Breast epithelium (tissue), 4 donors: ENCODE measurements around the gene CLEC17A. TPM values are rescaled to one million over a fixed set of nuclear protein-coding genes. Genes with fewer than 3 reads are reported as not detected.

Experiments
- DNase-seq, 2 donors: peaks; one replicate each; pipeline ENCODE4 v3.0.0-alpha.2; 2019; ENCODE audit warnings: low spot score in 2 of 2
- H3K27ac ChIP-seq, 2 donors: fragments of 200-600 bp; sonication (generic) in 1 of 2; one replicate each; pipeline ENCODE4 v1.5.1; 2016 to 2019; ENCODE audit warnings: mild to moderate bottlenecking in 1 of 2
- H3K27me3 ChIP-seq, 2 donors: fragments of 200-600 bp; sonication (generic) in 1 of 2; one replicate each; pipeline versions ENCODE4 v1.5.1 to v1.6.0; 2017 to 2019; ENCODE audit warnings: control low read depth in 1 of 2, mild to moderate bottlenecking in 1 of 2
- H3K36me3 ChIP-seq: fragments of 200-600 bp; one replicate; pipeline ENCODE4 v1.5.1; 2019
- H3K4me1 ChIP-seq, 2 donors: fragments of 200-600 bp; sonication (generic); one replicate each; pipeline ENCODE4 v1.5.1; 2016 to 2019; ENCODE audit warnings: control low read depth in 1 of 2
- H3K4me3 ChIP-seq, 3 donors: fragments of 200-600 bp; sonication (generic); 1 replicate in 2 of 3; 2 replicates in 1 of 3; pipeline ENCODE4 v1.5.1; 2016 to 2019; ENCODE audit warnings: mild to moderate bottlenecking in 3 of 3, moderate library complexity in 2 of 3
- H3K9me3 ChIP-seq, 2 donors: fragments of 200-600 bp; sonication (generic) in 1 of 2; one replicate each; pipeline ENCODE4 v1.5.1; 2016 to 2019; ENCODE audit warnings: control low read depth in 1 of 2
- POLR2A ChIP-seq: fragments of 450-650 bp; IDR thresholded peaks from one replicate; pipeline ENCODE4 v1.6.1; 2016; ENCODE audit warnings: antibody characterized with exemption, mild to moderate bottlenecking, moderate library complexity
- POLR2AphosphoS5 ChIP-seq, 3 donors: sonication (generic); formaldehyde crosslinking; IDR thresholded peaks; one replicate each; pipeline ENCODE4 v1.6.1; 2017; ENCODE audit warnings: antibody characterized with exemption in 3 of 3
- intact Hi-C: fragments of 100-400 bp; cut with DNase I; formaldehyde crosslinking; loops from one replicate; pipeline ENCODE4 v1.15.1; 2023; ENCODE audit warnings: low total_unique reads
- total RNA-seq, 3 donors: library from RNA; depleted of rRNA; stranded (reverse); fragments of >200 nt; gene quantifications; one replicate each; pipeline ENCODE4 v1.1.0, GENCODE V29; 2016
- TF ChIP-seq, protein P1 (sequence below), 3 donors: fragments of 450-650 bp; IDR thresholded peaks; one replicate each; pipeline ENCODE4 v1.5.1; 2016 to 2017; ENCODE audit warnings: antibody characterized with exemption in 3 of 3, mild to moderate bottlenecking in 3 of 3, moderate library complexity in 3 of 3

The CLEC17A gene
- total RNA-seq, 3 donors from 2014 or later = not detected

DNA sequence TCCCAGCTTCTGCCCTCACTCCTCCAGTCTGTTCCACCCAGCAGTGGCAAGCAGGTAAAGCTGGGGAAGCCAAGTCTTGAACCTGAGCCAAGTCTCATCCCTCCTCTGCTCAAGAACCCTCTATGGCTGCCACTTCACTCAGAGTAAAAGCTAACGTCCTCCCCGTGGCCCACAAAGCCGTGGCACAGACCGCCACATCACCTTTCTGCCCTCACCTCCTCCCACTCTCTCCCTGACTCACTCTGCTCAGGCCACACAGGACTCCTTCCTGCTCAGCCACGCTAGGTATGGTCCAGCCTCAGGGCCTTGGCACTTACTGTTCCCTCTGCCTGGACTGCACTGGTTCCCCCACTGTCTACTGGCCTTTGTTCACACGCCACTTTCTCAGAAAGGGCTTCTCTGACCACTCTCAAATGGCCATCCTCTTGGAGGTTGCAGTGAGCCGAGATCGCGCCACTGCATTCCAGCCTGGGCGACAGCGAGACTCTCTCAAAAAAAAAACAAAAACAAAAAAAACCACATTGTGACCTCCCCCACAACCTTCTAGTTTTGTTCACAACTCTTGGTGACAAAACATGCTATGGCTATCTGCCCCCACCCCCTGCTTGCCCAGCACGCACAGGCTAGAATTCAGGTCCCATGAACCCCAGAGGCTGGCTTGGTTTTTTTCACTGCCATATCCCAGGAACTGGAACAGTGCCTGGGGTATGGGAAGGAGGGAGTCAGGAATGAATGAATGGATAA, 26.8 kb upstream of the CLEC17A start:
- H3K4me3 ChIP-seq = peak overlapping the region in 2 of 3 donors; percentile 18 to 44
- no peaks in the 10 kb centered on the region for H3K27me3 ChIP-seq
- H3K9me3 ChIP-seq = no peaks in the 10 kb centered on the region
- peaks cover 21 to 31% of the 10 kb centered on the region in 2 donors for H3K4me1 ChIP-seq
- H3K36me3 ChIP-seq = no peaks in the 10 kb centered on the region
- no peak for TF ChIP-seq POLR2A
- TF ChIP-seq POLR2AphosphoS5 (IDR thresholded peaks at IDR 0.05) = no peak
- TF ChIP-seq, protein P1, sequence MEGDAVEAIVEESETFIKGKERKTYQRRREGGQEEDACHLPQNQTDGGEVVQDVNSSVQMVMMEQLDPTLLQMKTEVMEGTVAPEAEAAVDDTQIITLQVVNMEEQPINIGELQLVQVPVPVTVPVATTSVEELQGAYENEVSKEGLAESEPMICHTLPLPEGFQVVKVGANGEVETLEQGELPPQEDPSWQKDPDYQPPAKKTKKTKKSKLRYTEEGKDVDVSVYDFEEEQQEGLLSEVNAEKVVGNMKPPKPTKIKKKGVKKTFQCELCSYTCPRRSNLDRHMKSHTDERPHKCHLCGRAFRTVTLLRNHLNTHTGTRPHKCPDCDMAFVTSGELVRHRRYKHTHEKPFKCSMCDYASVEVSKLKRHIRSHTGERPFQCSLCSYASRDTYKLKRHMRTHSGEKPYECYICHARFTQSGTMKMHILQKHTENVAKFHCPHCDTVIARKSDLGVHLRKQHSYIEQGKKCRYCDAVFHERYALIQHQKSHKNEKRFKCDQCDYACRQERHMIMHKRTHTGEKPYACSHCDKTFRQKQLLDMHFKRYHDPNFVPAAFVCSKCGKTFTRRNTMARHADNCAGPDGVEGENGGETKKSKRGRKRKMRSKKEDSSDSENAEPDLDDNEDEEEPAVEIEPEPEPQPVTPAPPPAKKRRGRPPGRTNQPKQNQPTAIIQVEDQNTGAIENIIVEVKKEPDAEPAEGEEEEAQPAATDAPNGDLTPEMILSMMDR (IDR thresholded peaks at IDR 0.05) = no peak
- intact Hi-C loops = no loop called here
- H3K27ac ChIP-seq = peak overlapping the region; percentile 4 to 53
- peak in 1 of 2 donors; percentile 67 for DNase-seq

DNA sequence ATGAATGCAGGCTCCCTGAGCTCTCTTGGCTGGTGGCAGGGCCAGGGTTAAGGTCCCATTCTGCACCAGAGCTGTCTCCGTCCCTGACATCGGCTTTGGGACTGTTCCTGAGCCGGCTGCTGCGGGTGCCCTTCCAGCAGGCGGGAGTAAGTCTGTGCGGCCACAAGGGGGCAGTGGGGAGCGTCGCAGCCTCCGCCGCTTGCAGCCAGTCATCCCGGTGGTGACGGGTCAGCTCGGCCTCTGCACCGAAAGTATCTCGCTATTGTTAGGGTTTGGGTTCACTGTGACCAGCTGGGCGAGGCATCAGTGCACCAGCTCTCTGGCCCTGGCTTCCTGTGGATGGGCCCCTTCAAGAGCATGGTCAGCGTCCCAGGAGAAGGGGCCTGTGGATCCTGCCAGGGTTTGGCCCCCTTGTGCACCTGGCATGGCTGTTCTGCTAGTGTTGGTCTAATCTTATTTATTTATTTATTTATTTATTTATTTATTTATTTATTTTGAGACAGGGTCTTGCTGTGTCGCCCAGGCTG, 26.2 kb upstream of the CLEC17A start:
- H3K9me3 ChIP-seq = no peaks in the 10 kb centered on the region
- peak overlapping the region in 2 of 3 donors; percentile 18 to 44 for H3K4me3 ChIP-seq
- H3K27me3 ChIP-seq = no peaks in the 10 kb centered on the region
- peak; percentile 59 to 79 for DNase-seq
- peaks cover 23 to 33% of the 10 kb centered on the region in 2 donors for H3K4me1 ChIP-seq
- H3K36me3 ChIP-seq = no peaks in the 10 kb centered on the region
- intact Hi-C loops = no loop called here
- H3K27ac ChIP-seq = peak overlapping the region in 1 of 2 donors; percentile 53
- TF ChIP-seq POLR2A = no peak
- TF ChIP-seq, protein P1 (IDR thresholded peaks at IDR 0.05) = peak; percentile 84 to 90 (median 89)
- TF ChIP-seq POLR2AphosphoS5 (IDR thresholded peaks at IDR 0.05) = peak in 1 of 3 donors; percentile 18

DNA sequence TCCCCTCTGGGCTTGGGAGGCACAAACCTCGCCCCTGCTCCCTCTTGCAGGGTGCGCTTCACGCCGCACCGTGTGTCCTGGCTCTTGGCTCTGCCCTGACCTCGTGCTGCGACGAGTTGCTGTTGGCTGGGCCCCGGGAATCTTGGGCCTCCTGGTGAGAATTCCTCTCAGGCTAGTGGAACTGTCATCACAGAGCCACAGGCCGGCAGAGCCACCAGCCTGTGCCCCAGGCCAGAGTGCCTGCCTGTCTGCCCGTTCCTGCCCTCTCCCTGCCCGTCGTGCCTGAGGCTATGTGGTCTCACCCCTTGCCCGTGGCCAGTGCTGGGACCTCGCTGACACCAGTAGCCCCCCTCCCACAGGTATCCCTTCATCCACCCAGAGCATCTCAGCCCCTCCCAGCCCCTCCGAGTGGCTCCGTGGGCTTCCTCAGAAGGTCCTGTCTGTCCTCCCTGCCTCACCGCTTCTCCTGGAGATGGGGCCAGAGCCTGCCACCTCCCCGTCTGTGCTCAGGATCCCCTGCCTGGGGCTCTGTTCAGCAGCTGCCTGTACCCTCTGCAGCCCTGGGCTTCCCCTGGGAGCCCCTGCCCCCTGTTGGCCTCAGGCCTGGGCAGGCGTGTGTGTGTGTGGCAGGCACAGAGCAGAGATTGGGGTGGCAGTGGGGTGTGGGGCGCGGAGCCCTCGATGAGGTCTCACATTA, 24.4 kb upstream of the CLEC17A start:
- Histone ChIP-seq H3K27me3 (no peaks in the 10 kb centered on the region), H3K36me3 (no peaks in the 10 kb centered on the region), H3K4me3 (no peak overlapping the region), H3K9me3 (no peaks in the 10 kb centered on the region), H3K4me1 (peaks cover 30 to 37% of the 10 kb centered on the region in 2 donors), H3K27ac (peak overlapping the region; percentile 66 to 80)
- TF ChIP-seq POLR2AphosphoS5 (IDR thresholded peaks at IDR 0.05) (no peak), POLR2A (no peak)
- TF ChIP-seq, protein P1 (IDR thresholded peaks at IDR 0.05) = no peak
- DNase-seq = no peak
- intact Hi-C loops = no loop called here

DNA sequence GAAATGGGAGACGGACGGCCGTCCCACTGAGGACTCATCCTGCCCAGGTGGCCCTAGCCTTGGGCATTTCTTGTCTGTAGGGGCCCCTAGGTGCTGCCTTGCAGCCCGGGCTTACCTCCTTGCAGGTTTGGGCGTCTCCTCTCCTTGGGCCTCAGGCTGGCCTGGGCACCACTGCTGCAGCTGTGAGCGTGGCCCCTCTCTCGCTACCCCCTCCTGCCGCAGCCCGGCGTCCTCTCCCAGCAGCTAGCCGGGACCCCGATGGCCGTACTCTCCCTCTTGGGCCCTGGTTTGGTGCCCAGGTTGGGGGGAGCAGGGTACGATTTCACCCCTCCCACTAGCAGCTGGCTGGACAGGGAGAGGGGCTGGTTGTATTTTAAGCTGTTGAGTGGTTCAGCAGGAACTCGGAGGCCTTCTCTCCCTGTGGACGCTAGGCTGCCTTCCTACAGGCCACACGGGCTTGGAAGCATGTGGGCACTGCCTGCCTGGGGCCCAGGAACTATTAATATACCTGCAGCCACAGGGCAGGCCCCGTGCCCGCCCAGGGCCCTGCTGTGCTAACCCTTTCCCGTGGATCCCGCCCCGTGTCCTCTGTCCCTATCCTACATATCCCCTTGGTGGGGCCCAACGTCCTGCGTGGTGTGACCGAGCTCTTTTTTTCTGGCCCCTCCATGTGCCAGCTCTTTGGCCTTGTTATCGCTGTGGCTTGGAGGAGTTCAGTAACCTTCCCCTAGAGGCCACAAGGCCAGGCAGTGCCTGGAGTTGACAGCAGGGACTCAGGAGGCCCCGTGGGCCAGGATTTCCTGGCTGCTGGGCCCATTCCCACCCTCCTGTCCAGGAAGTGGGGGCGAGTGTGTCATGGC, 22.7 kb upstream of the CLEC17A start:
- Histone ChIP-seq H3K9me3 (no peaks in the 10 kb centered on the region), H3K27ac (peak overlapping the region; percentile 82 to 92), H3K27me3 (no peaks in the 10 kb centered on the region), H3K4me1 (peaks cover 22 to 30% of the 10 kb centered on the region in 2 donors), H3K36me3 (no peaks in the 10 kb centered on the region), H3K4me3 (no peak overlapping the region)
- no peak for DNase-seq
- intact Hi-C loops = loop anchor here (10.0 kb wide), 1 partner anchor 125 kb away; no protein-coding TSS in a partner anchor
- TF ChIP-seq POLR2AphosphoS5 (IDR thresholded peaks at IDR 0.05) (no peak), POLR2A (no peak)
- TF ChIP-seq, protein P1 (IDR thresholded peaks at IDR 0.05) = no peak
